GM12878 (cell line): ENCODE measurements around the gene SLC27A5.

ENCODE experiments used
- CEBPB ChIP-seq, 2 experiments: fragments of 150-350 bp in 1 of 2; IDR thresholded peaks; 2 replicates each; pipeline ENCODE4 v1.6.1; 2012 to 2014; ENCODE audit warnings: low read depth in 2 of 2, low read length in 2 of 2, borderline replicate concordance in 1 of 2, inconsistent platforms in 1 of 2
- SREBF2 ChIP-seq: IDR thresholded peaks from 2 replicates; pipeline ENCODE4 v1.6.1; 2012; ENCODE audit warnings: mild to moderate bottlenecking, low read length

DNA sequence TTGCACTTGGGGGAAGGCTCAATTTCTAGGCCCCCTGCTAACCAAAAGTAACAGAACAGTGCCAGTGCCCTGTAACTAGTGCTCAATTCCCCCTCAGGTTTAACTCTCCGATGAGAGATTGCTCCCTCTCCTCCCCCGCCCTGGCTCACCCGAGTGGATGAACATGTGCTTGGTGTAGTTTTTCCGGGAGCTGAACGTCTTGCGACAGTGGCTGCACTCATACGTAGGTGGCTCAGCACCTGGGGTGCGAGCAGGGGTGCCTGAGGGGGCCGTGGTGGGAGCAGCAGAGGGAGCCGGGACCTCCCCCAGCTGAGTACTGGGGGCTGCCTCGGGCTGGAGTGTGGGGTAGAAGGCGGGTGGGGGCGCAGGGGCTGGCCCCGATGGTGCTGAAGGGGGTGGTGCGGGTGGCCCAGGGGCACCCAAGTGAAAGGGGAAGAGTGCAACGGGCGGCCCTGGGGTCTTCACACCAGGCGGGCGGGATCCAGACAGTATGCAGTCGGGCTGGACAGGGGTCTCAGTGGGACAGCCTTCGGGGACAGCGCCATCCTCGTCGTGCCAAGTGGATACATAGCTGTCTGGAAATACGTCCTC is 4.5 kb upstream of the SLC27A5 start:
- TF ChIP-seq CEBPB (IDR thresholded peaks at IDR 0.05; ENCODE audit: borderline replicate concordance in 1 of 2, low read depth in 2 of 2, low read length in 2 of 2): no peak
- no peak for TF ChIP-seq SREBF2
